A549 (cell line): ENCODE measurements around the gene THBS4.

ENCODE experiments used
- ATOH8 ChIP-seq: fragments of 250-450 bp; sonication (Bioruptor Pico); IDR thresholded peaks from 2 replicates; pipeline ENCODE4 v1.5.0; 2020; ENCODE audit warnings: low read depth, mild to moderate bottlenecking, moderate library complexity
- BHLHE40 ChIP-seq: IDR thresholded peaks from 2 replicates; pipeline ENCODE4 v1.6.1; 2012; ENCODE audit warnings: low read depth, low read length, inconsistent platforms
- CEBPB ChIP-seq, 2 experiments: fragments of >200 bp in 1 of 2; sonication (Bioruptor Twin) in 1 of 2; formaldehyde crosslinking in 1 of 2; IDR thresholded peaks; 2 replicates each; pipeline ENCODE4 v1.6.1; 2012 to 2016
- CHD2 ChIP-seq: fragments of 150-350 bp; IDR thresholded peaks from 2 replicates; pipeline ENCODE4 v1.6.1; 2014; ENCODE audit warnings: low read length; ENCODE audit not compliant: partially characterized antibody
- CTCF ChIP-seq: fragments of >200 bp; sonication (Bioruptor Twin); formaldehyde crosslinking; IDR thresholded peaks from 3 replicates; pipeline ENCODE4 v1.5.1; 2016
- EP300 ChIP-seq, 2 experiments: fragments of >200 bp; sonication (Bioruptor Twin); formaldehyde crosslinking; IDR thresholded peaks; 2 replicates in 1 of 2; 3 replicates in 1 of 2; pipeline ENCODE4 v1.6.1; 2016 to 2017
- HDAC2 ChIP-seq: fragments of 200-600 bp; sonication (generic); IDR thresholded peaks from 2 replicates; pipeline ENCODE4 v1.6.1; 2016
- KDM1A ChIP-seq: fragments of 200-600 bp; sonication (generic); IDR thresholded peaks from 2 replicates; pipeline ENCODE4 v1.6.1; 2016; ENCODE audit warnings: low read depth, mild to moderate bottlenecking
- MAFK ChIP-seq: fragments of 450-650 bp; IDR thresholded peaks from 2 replicates; pipeline ENCODE4 v1.6.1; 2014; ENCODE audit not compliant: partially characterized antibody
- POLR2A ChIP-seq: IDR thresholded peaks from 2 replicates; pipeline ENCODE4 v1.6.1; 2012; ENCODE audit warnings: mild to moderate bottlenecking, low read length
- RAD21 ChIP-seq, 2 experiments: fragments of >200 bp in 1 of 2; sonication (Bioruptor Twin) in 1 of 2; formaldehyde crosslinking in 1 of 2; IDR thresholded peaks in 1 of 2; conservative IDR thresholded peaks in 1 of 2; 2 replicates in 1 of 2; 3 replicates in 1 of 2; pipeline ENCODE4 v1.6.1; 2012 to 2018; ENCODE audit warnings: inconsistent platforms in 1 of 2
- REST ChIP-seq: fragments of 200-600 bp; sonication (generic); IDR thresholded peaks from 2 replicates; pipeline ENCODE4 v1.6.1; 2016; ENCODE audit warnings: antibody characterized with exemption, mild to moderate bottlenecking, moderate library complexity
- USF2 ChIP-seq: fragments of 450-650 bp; IDR thresholded peaks from 2 replicates; pipeline ENCODE4 v1.6.1; 2014; ENCODE audit warnings: antibody characterized with exemption
- TF ChIP-seq, protein P1 (sequence below): IDR thresholded peaks from 2 replicates; pipeline ENCODE4 v1.6.1; 2012

- TF ChIP-seq MAFK (no peak), CEBPB (IDR thresholded peaks at IDR 0.05) (no peak), POLR2A (no peak), CTCF (no peak), EP300 (IDR thresholded peaks at IDR 0.05) (no peak), BHLHE40 (no peak), USF2 (no peak), HDAC2 (no peak), KDM1A (no peak), RAD21 (conservative IDR thresholded peaks at IDR 0.05 in 1 of 2, IDR thresholded peaks at IDR 0.05 in 1 of 2) (no peak), CHD2 (no peak), REST (no peak), ATOH8 (no peak)
- TF ChIP-seq, protein P1, sequence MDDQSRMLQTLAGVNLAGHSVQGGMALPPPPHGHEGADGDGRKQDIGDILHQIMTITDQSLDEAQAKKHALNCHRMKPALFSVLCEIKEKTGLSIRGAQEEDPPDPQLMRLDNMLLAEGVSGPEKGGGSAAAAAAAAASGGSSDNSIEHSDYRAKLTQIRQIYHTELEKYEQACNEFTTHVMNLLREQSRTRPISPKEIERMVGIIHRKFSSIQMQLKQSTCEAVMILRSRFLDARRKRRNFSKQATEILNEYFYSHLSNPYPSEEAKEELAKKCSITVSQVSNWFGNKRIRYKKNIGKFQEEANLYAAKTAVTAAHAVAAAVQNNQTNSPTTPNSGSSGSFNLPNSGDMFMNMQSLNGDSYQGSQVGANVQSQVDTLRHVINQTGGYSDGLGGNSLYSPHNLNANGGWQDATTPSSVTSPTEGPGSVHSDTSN, result no peak
These were observed 81.3 kb downstream of the THBS4 start for GRCh38 chr5:80116465-80116864.
